Tibial nerve (tissue), 4 donors: ENCODE measurements around the gene NKAIN2. TPM values are rescaled to one million over a fixed set of nuclear protein-coding genes. Genes with fewer than 3 reads are reported as not detected.

Experiments used
- DNase-seq, 2 donors: peaks; one replicate each; pipeline ENCODE4 v3.0.0-alpha.2; 2019; ENCODE audit warnings: low spot score in 2 of 2
- H3K27ac ChIP-seq, 4 donors: fragments of 200-600 bp; sonication (generic) in 3 of 4; one replicate each; pipeline ENCODE4 v1.5.1; 2017 to 2019; ENCODE audit warnings: mild to moderate bottlenecking in 1 of 4
- H3K27me3 ChIP-seq, 2 donors: fragments of 200-600 bp; sonication (generic) in 1 of 2; one replicate each; pipeline versions ENCODE4 v1.5.1 to v1.6.0; 2017 to 2019
- H3K36me3 ChIP-seq, 3 donors: fragments of 200-600 bp; sonication (generic); one replicate each; pipeline ENCODE4 v1.5.1; 2018 to 2019
- H3K4me1 ChIP-seq, 4 donors: fragments of 200-600 bp; sonication (generic) in 3 of 4; one replicate each; pipeline ENCODE4 v1.5.1; 2017 to 2019
- H3K4me3 ChIP-seq, 4 donors: fragments of 200-600 bp; sonication (generic) in 3 of 4; one replicate each; pipeline ENCODE4 v1.5.1; 2017 to 2019; ENCODE audit warnings: mild to moderate bottlenecking in 1 of 4, moderate library complexity in 1 of 4
- H3K9me3 ChIP-seq, 4 donors: fragments of 200-600 bp; sonication (generic) in 3 of 4; one replicate each; pipeline ENCODE4 v1.5.1; 2017 to 2019
- CTCF ChIP-seq, 5 experiments: fragments of 200-600 bp in 3 of 5; fragments of 450-650 bp in 2 of 5; sonication (generic) in 3 of 5; IDR thresholded peaks; one replicate each; pipeline ENCODE4 v1.5.1; 2016 to 2019; ENCODE audit warnings: antibody characterized with exemption in 5 of 5, mild to moderate bottlenecking in 3 of 5, moderate library complexity in 2 of 5
- EP300 ChIP-seq, 2 donors: sonication (generic); formaldehyde crosslinking; IDR thresholded peaks; one replicate each; pipeline ENCODE4 v1.6.1; 2017; ENCODE audit warnings: antibody characterized with exemption in 2 of 2, mild to moderate bottlenecking in 1 of 2
- POLR2A ChIP-seq, 2 donors: fragments of 450-650 bp; IDR thresholded peaks; one replicate each; pipeline ENCODE4 v1.6.1; 2017; ENCODE audit warnings: antibody characterized with exemption in 2 of 2, mild to moderate bottlenecking in 2 of 2, moderate library complexity in 2 of 2
- WGBS, 2 donors: methylation state at CpG; one replicate each; pipeline ENCODE4 v1.1.5; 2018; 5-methylcytosine and 5-hydroxymethylcytosine counted together
- total RNA-seq, 4 donors: library from RNA; depleted of rRNA; stranded (reverse); fragments of >200 nt; gene quantifications; one replicate each; pipeline ENCODE4 v1.1.0, GENCODE V29; 2016

The NKAIN2 gene
- total RNA-seq, 4 donors from 2014 or later = 8.1 to 20.8 (median 15.2) TPM

- no peak for TF ChIP-seq EP300 (IDR thresholded peaks at IDR 0.05)
- no peak for TF ChIP-seq POLR2A (IDR thresholded peaks at IDR 0.05)
- no peak for TF ChIP-seq CTCF (IDR thresholded peaks at IDR 0.05)
- no peaks in the 10 kb centered on the region for H3K27me3 ChIP-seq
- no peaks in the 10 kb centered on the region for H3K36me3 ChIP-seq
- no peak for DNase-seq
- no peak overlapping the region for H3K27ac ChIP-seq
- H3K4me1 ChIP-seq = no peaks in the 10 kb centered on the region
- WGBS, 2 donors = 81 to 96% methylated on average over 1 of the region's 1 CpG
- no peak overlapping the region for H3K4me3 ChIP-seq
- no peaks in the 10 kb centered on the region for H3K9me3 ChIP-seq
Measured at GRCh38 chr6:123895346-123895745, 91.7 kb downstream of the NKAIN2 start.

GRCh38 chr6:123895806-123896205 lies 92.1 kb downstream of the NKAIN2 start:
- 90 to 91% methylated on average over 6 of the region's 6 CpGs for WGBS, 2 donors
- no peak for TF ChIP-seq EP300 (IDR thresholded peaks at IDR 0.05)
- TF ChIP-seq CTCF (IDR thresholded peaks at IDR 0.05) = no peak
- no peak for TF ChIP-seq POLR2A (IDR thresholded peaks at IDR 0.05)
- Histone ChIP-seq H3K4me1 (no peaks in the 10 kb centered on the region), H3K36me3 (no peaks in the 10 kb centered on the region), H3K9me3 (no peaks in the 10 kb centered on the region), H3K27me3 (no peaks in the 10 kb centered on the region), H3K4me3 (no peak overlapping the region), H3K27ac (no peak overlapping the region)
- no peak for DNase-seq

GRCh38 chr6:123896869-123897268 lies 93.2 kb downstream of the NKAIN2 start:
- H3K27me3 ChIP-seq = no peaks in the 10 kb centered on the region
- no peak for TF ChIP-seq POLR2A (IDR thresholded peaks at IDR 0.05)
- no peak for TF ChIP-seq EP300 (IDR thresholded peaks at IDR 0.05)
- TF ChIP-seq CTCF (IDR thresholded peaks at IDR 0.05) = no peak
- no peaks in the 10 kb centered on the region for H3K4me1 ChIP-seq
- no peak overlapping the region for H3K27ac ChIP-seq
- DNase-seq = no peak
- H3K36me3 ChIP-seq = no peaks in the 10 kb centered on the region
- no peak overlapping the region for H3K4me3 ChIP-seq
- no peaks in the 10 kb centered on the region for H3K9me3 ChIP-seq

GRCh38 chr6:123897965-123898364 lies 94.3 kb downstream of the NKAIN2 start:
- no peaks in the 10 kb centered on the region for H3K4me1 ChIP-seq
- WGBS, 2 donors = 86 to 92% methylated on average over 2 of the region's 2 CpGs
- no peaks in the 10 kb centered on the region for H3K9me3 ChIP-seq
- no peak overlapping the region for H3K4me3 ChIP-seq
- no peak for DNase-seq
- H3K36me3 ChIP-seq = no peaks in the 10 kb centered on the region
- TF ChIP-seq POLR2A (IDR thresholded peaks at IDR 0.05) (no peak), CTCF (IDR thresholded peaks at IDR 0.05) (no peak), EP300 (IDR thresholded peaks at IDR 0.05) (no peak)
- no peaks in the 10 kb centered on the region for H3K27me3 ChIP-seq
- H3K27ac ChIP-seq = no peak overlapping the region

GRCh38 chr6:123898665-123899064 lies 95.0 kb downstream of the NKAIN2 start:
- Histone ChIP-seq H3K4me3 (no peak overlapping the region), H3K36me3 (no peaks in the 10 kb centered on the region), H3K9me3 (no peaks in the 10 kb centered on the region), H3K27me3 (no peaks in the 10 kb centered on the region), H3K4me1 (no peaks in the 10 kb centered on the region), H3K27ac (no peak overlapping the region)
- DNase-seq = no peak
- WGBS, 2 donors = 94 to 95% methylated on average over 1 of the region's 1 CpG
- TF ChIP-seq POLR2A (IDR thresholded peaks at IDR 0.05) (no peak), CTCF (IDR thresholded peaks at IDR 0.05) (no peak), EP300 (IDR thresholded peaks at IDR 0.05) (no peak)
